ENCODE data around the gene MYF5. TPM values are rescaled to one million over a fixed set of nuclear protein-coding genes. Genes with fewer than 3 reads are reported as not detected.

MYF5 gene
- total RNA-seq, 2 experiments from 2014 or later = not detected

GRCh38 chr12:80713419-80713818 is 3.3 kb upstream of the MYF5 start:
- no peaks in the 10 kb centered on the region for H3K36me3 ChIP-seq (ENCODE audit: insufficient read depth, low read length)
- intact Hi-C loops (cut with DNase I, micrococcal nuclease) = no loop called here
- no peaks in the 10 kb centered on the region for H3K36me3 Mint-ChIP-seq (ENCODE audit: low read depth)
- ChIA-PET CTCF (no interaction called here), POLR2A (no interaction called here)
- TF ChIP-seq, protein P1, sequence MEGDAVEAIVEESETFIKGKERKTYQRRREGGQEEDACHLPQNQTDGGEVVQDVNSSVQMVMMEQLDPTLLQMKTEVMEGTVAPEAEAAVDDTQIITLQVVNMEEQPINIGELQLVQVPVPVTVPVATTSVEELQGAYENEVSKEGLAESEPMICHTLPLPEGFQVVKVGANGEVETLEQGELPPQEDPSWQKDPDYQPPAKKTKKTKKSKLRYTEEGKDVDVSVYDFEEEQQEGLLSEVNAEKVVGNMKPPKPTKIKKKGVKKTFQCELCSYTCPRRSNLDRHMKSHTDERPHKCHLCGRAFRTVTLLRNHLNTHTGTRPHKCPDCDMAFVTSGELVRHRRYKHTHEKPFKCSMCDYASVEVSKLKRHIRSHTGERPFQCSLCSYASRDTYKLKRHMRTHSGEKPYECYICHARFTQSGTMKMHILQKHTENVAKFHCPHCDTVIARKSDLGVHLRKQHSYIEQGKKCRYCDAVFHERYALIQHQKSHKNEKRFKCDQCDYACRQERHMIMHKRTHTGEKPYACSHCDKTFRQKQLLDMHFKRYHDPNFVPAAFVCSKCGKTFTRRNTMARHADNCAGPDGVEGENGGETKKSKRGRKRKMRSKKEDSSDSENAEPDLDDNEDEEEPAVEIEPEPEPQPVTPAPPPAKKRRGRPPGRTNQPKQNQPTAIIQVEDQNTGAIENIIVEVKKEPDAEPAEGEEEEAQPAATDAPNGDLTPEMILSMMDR (IDR thresholded peaks at IDR 0.05) = no peak
- ATAC-seq (ENCODE audit: poor library complexity) = no peak
- no peaks in the 10 kb centered on the region for H3K4me1 ChIP-seq (ENCODE audit: insufficient read depth, low read length)
- no peak for DNase-seq
- no peak overlapping the region for H3K4me3 Mint-ChIP-seq
- peaks cover 78% of the 10 kb centered on the region for H3K27me3 Mint-ChIP-seq
- peaks cover 26 to 30% of the 10 kb centered on the region in 2 experiments for H3K27me3 ChIP-seq (ENCODE audit: control insufficient read depth in 1 of 2, insufficient read depth in 2 of 2, low read length in 2 of 2)
- H3K4me3 ChIP-seq (ENCODE audit: low read length) = no peak overlapping the region
- peaks cover 0 to 29% of the 10 kb centered on the region in 2 experiments for H3K9me3 ChIP-seq (ENCODE audit: control insufficient read depth in 1 of 2, insufficient read depth in 1 of 2, low read length in 2 of 2)
- H3K27ac ChIP-seq (ENCODE audit: low read depth in 1 of 2, low read length in 2 of 2) = no peak overlapping the region
- H3K4me1 Mint-ChIP-seq (ENCODE audit: low read depth) = no peaks in the 10 kb centered on the region
- H3K9me3 Mint-ChIP-seq = no peaks in the 10 kb centered on the region
- no peak overlapping the region for H3K27ac Mint-ChIP-seq

GRCh38 chr12:80714055-80714454 is 2.7 kb upstream of the MYF5 start:
- Mint-ChIP-seq H3K9me3 (no peaks in the 10 kb centered on the region), H3K27ac (no peak overlapping the region), H3K36me3 (ENCODE audit: low read depth) (no peaks in the 10 kb centered on the region), H3K4me3 (no peak overlapping the region), H3K4me1 (ENCODE audit: low read depth) (no peaks in the 10 kb centered on the region), H3K27me3 (peaks cover 72% of the 10 kb centered on the region)
- POLR2A ChIA-PET = no interaction called here
- ATAC-seq (ENCODE audit: poor library complexity) (no peak), DNase-seq (no peak)
- intact Hi-C loops (cut with DNase I, micrococcal nuclease) = no loop called here
- H3K27me3 ChIP-seq (ENCODE audit: control insufficient read depth in 1 of 2, insufficient read depth in 2 of 2, low read length in 2 of 2) = peaks cover 22 to 26% of the 10 kb centered on the region in 2 experiments
- CTCF ChIA-PET = no interaction called here
- H3K9me3 ChIP-seq (ENCODE audit: control insufficient read depth in 1 of 2, insufficient read depth in 1 of 2, low read length in 2 of 2) = peaks cover 0 to 23% of the 10 kb centered on the region in 2 experiments
- TF ChIP-seq, protein P1 (IDR thresholded peaks at IDR 0.05) = no peak
- no peaks in the 10 kb centered on the region for H3K36me3 ChIP-seq (ENCODE audit: insufficient read depth, low read length)
- no peak overlapping the region for H3K4me3 ChIP-seq (ENCODE audit: low read length)
- no peaks in the 10 kb centered on the region for H3K4me1 ChIP-seq (ENCODE audit: insufficient read depth, low read length)
- H3K27ac ChIP-seq (ENCODE audit: low read depth in 1 of 2, low read length in 2 of 2) = no peak overlapping the region

DNA sequence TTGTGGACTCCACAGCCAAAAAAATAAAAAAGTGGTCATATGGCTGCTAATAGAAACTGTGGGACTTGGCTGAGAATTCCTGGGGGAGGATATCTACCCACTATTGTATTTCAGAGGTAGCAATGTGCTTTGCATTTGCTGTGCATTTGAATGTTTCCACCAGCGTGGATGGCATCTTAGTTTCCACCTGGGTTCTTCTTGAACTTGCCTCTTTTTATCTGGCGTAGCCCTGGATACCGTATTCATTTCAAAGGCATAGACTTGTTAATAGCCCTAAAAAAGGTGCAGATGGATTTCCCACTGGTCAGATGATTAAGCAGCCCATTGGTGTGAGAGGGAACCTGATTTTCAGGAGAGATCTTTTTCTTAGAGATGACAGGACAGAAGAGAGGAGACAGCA is 1.9 kb upstream of the MYF5 start:
- CTCF ChIA-PET = no interaction called here
- Histone ChIP-seq H3K9me3 (ENCODE audit: control insufficient read depth in 1 of 2, insufficient read depth in 1 of 2, low read length in 2 of 2) (peaks cover 0 to 21% of the 10 kb centered on the region in 2 experiments), H3K27ac (ENCODE audit: low read depth in 1 of 2, low read length in 2 of 2) (no peak overlapping the region), H3K27me3 (ENCODE audit: control insufficient read depth in 1 of 2, insufficient read depth in 2 of 2, low read length in 2 of 2) (peaks cover 20 to 26% of the 10 kb centered on the region in 2 experiments), H3K4me1 (ENCODE audit: insufficient read depth, low read length) (no peaks in the 10 kb centered on the region), H3K4me3 (ENCODE audit: low read length) (no peak overlapping the region), H3K36me3 (ENCODE audit: insufficient read depth, low read length) (no peaks in the 10 kb centered on the region)
- Mint-ChIP-seq H3K4me3 (no peak overlapping the region), H3K4me1 (ENCODE audit: low read depth) (no peaks in the 10 kb centered on the region), H3K27ac (no peak overlapping the region), H3K27me3 (peaks cover 64% of the 10 kb centered on the region), H3K36me3 (ENCODE audit: low read depth) (no peaks in the 10 kb centered on the region), H3K9me3 (no peaks in the 10 kb centered on the region)
- no peak for DNase-seq
- POLR2A ChIA-PET = no interaction called here
- intact Hi-C loops (cut with DNase I, micrococcal nuclease) = no loop called here
- TF ChIP-seq, protein P1 (IDR thresholded peaks at IDR 0.05) = no peak
- no peak for ATAC-seq (ENCODE audit: poor library complexity)

Data from CD4-positive, alpha-beta T cell (primary cell).